Thyroid gland (tissue), 4 donors: ENCODE results near the gene CYP2W1.

Experiments
- POLR2A ChIP-seq, 2 donors: fragments of 450-650 bp; IDR thresholded peaks; one replicate each; pipeline ENCODE4 v1.6.1; 2017; ENCODE audit warnings: antibody characterized with exemption in 2 of 2, mild to moderate bottlenecking in 2 of 2, moderate library complexity in 1 of 2
- TF ChIP-seq, protein P1 (sequence below), 6 experiments: fragments of 200-600 bp in 3 of 6; fragments of 450-650 bp in 3 of 6; sonication (generic) in 3 of 6; IDR thresholded peaks; one replicate each; pipeline ENCODE4 v1.5.1; 2016 to 2019; ENCODE audit warnings: antibody characterized with exemption in 6 of 6, mild to moderate bottlenecking in 2 of 6, inconsistent platforms in 1 of 6, moderate library complexity in 1 of 6

DNA sequence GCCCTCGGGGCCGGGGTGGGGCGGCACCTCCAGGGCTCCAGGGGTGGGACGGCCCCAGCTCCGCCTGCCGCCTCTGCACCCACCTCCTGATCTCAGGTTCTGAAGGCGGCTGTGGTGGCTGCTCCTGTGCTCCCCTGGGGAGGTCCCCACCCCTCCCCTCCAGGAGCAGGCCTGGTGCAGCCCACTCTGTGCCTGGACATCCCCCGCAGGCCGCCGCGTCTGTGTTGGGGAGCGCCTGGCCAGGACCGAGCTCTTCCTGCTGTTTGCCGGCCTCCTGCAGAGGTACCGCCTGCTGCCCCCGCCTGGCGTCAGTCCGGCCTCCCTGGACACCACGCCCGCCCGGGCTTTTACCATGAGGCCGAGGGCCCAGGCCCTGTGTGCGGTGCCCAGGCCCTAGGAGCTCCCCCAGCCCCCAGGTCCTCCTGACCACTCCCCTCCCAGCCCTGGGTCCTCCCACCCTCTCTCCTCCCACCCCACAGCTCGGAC is 5.5 kb downstream of the CYP2W1 start:
- TF ChIP-seq, protein P1, sequence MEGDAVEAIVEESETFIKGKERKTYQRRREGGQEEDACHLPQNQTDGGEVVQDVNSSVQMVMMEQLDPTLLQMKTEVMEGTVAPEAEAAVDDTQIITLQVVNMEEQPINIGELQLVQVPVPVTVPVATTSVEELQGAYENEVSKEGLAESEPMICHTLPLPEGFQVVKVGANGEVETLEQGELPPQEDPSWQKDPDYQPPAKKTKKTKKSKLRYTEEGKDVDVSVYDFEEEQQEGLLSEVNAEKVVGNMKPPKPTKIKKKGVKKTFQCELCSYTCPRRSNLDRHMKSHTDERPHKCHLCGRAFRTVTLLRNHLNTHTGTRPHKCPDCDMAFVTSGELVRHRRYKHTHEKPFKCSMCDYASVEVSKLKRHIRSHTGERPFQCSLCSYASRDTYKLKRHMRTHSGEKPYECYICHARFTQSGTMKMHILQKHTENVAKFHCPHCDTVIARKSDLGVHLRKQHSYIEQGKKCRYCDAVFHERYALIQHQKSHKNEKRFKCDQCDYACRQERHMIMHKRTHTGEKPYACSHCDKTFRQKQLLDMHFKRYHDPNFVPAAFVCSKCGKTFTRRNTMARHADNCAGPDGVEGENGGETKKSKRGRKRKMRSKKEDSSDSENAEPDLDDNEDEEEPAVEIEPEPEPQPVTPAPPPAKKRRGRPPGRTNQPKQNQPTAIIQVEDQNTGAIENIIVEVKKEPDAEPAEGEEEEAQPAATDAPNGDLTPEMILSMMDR (IDR thresholded peaks at IDR 0.05): no peak
- TF ChIP-seq POLR2A (IDR thresholded peaks at IDR 0.05): no peak
